GM10266 (cell line): ENCODE results near the gene PAX3.

Experiments
- DNase-seq: peaks from one replicate; pipeline ENCODE4 v3.0.0; 2012; ENCODE audit errors: extremely low spot score
- CTCF ChIP-seq: IDR thresholded peaks from 2 replicates; pipeline ENCODE4 v1.5.1; 2012; ENCODE audit warnings: mild to moderate bottlenecking, low read depth; ENCODE audit not compliant: control insufficient read depth, insufficient read depth; ENCODE audit errors: missing control alignments

The PAX3 gene

GRCh38 chr2:222300726-222301052 lies 1.9 kb upstream of the PAX3 start:
- TF ChIP-seq CTCF, result no peak
- no peak for DNase-seq

DNA sequence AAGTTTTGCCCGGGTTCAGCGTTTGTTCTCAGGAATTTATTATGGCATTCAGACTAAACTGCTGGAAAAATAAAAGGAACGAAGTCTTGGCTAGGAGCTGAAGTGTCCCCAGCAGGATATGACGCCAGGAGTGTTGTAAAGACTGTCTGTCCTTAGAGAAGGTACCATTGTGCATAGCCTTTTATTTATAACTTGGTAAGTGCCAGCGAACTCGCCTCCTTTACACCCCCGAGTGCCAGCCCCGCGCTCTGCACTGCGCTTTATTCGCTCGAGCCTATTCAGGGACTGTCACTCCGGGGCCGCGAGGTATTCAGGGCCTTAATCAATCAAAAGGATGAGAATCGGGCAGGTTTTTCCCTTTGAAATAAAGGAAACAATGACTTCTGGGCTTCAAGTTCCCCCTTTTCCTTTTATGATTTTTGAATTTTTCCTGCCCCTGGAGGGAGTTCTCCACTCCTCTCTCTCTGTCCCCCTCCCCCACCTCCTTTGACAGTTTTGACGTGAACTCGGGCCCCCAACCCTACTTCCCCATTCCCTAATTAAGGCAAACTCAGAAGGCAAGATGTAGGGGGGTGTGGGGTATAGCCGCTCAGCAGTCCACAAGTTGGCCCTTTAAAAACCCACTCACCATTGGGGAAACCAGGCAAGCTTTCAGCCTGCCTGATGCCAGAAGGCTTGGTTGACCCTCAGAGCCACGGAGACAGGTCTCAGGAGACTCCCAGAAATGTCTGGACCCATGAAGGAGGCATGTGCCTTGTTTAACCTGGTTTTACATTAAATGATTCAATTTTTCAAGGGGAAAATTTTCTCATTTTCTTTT lies 1.3 kb upstream of the PAX3 start:
- no peak for TF ChIP-seq CTCF
- DNase-seq, result no peak

GRCh38 chr2:222298001-222298310 lies 842 bp downstream of the PAX3 start:
- DNase-seq, result no peak
- TF ChIP-seq CTCF, result no peak

- TF ChIP-seq CTCF, result no peak
- DNase-seq, result no peak
These were observed 1.2 kb downstream of the PAX3 start for GRCh38 chr2:222297600-222297935.

- DNase-seq, result no peak
- TF ChIP-seq CTCF, result no peak
These were observed 1.7 kb downstream of the PAX3 start for GRCh38 chr2:222296911-222297599.

GRCh38 chr2:222296311-222296741 lies 2.5 kb downstream of the PAX3 start:
- no peak for TF ChIP-seq CTCF

DNA sequence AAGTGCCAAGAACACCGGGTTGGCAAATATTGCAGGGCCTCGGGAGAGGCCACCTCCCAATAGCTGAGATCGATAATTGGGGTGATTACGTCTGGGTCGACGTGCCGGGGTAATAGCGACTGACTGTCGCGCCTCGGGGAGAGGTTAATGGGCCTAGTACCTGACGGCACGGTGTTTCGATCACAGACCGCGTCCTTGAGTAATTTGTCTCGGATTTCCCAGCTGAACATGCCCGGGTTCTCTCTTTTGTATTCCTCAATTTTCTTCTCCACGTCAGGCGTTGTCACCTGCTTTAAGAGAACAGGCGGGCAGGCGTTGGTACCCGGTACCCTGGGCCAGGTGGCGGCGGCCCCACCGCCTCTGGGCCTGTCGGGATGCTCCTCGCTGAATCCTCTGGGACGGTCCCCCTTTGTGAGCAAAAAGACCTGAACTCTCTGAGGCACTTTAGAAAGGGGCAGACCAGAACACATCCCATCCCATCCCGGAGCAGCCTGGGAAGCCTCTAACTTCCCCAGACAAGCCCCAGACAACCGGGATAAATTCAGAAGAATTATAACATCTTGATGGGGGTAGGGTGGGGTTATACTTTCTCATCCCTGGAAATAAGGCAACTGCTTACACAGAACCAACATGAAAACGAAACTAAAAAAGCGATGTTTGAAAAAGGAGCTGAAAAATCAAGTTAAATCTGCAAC lies 3.3 kb downstream of the PAX3 start:
- DNase-seq, result no peak
- TF ChIP-seq CTCF, result no peak

More at GRCh38 chr2:222296311-222296741, 2.5 kb downstream of the PAX3 start:
- DNase-seq, result no peak
